ENCODE data around the gene S100A13. TPM values are rescaled to one million over a fixed set of nuclear protein-coding genes. Genes with fewer than 3 reads are reported as not detected.

S100A13 gene
- total RNA-seq, 1 donor from 2014 or later, result 126 TPM

DNA sequence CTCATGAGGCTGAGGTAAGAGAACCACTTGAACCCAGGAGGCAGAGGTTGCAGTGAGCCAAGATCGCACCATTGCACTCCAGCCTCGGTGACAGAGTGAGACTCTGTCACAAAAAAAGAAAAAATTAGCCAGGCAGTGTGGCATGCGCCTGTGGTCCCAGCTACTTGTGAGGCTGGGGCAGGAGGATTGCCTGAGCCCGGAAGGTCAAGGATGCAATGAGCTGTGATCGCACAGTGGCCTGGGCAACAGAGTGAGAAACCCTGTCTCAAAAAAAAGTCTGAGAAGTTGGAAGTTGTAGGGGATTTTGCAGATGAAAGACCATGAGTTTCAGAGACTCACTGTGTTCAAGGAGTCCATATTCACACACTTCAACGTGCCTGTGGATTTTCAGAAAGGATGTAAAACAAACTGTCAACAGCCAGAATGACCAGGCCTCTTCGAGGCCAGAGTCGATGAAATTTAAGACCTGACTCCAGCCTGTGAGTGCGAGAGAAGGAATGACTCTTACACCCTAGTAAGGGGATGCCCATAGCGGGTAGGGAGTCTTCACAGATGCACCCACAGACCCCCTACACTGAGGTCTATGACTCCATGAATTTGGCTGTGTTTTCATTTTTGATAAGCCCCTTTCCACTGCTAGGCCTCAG, 2.2 kb downstream of the S100A13 start:
- Mint-ChIP-seq H3K4me3 (ENCODE audit: unreplicated experiment) (peak overlapping the region; percentile 53), H3K27me3 (ENCODE audit: unreplicated experiment) (no peaks in the 10 kb centered on the region), H3K4me1 (ENCODE audit: unreplicated experiment) (peaks cover 62% of the 10 kb centered on the region), H3K27ac (ENCODE audit: unreplicated experiment) (peak overlapping the region; percentile 98), H3K9me3 (ENCODE audit: unreplicated experiment) (no peaks in the 10 kb centered on the region), H3K36me3 (ENCODE audit: unreplicated experiment) (peaks cover 25% of the 10 kb centered on the region)
- TF ChIP-seq, protein P1, sequence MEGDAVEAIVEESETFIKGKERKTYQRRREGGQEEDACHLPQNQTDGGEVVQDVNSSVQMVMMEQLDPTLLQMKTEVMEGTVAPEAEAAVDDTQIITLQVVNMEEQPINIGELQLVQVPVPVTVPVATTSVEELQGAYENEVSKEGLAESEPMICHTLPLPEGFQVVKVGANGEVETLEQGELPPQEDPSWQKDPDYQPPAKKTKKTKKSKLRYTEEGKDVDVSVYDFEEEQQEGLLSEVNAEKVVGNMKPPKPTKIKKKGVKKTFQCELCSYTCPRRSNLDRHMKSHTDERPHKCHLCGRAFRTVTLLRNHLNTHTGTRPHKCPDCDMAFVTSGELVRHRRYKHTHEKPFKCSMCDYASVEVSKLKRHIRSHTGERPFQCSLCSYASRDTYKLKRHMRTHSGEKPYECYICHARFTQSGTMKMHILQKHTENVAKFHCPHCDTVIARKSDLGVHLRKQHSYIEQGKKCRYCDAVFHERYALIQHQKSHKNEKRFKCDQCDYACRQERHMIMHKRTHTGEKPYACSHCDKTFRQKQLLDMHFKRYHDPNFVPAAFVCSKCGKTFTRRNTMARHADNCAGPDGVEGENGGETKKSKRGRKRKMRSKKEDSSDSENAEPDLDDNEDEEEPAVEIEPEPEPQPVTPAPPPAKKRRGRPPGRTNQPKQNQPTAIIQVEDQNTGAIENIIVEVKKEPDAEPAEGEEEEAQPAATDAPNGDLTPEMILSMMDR (IDR thresholded peaks at IDR 0.05), result no peak
- DNase-seq (ENCODE audit: extremely low spot score, unreplicated experiment), result no peak

DNA sequence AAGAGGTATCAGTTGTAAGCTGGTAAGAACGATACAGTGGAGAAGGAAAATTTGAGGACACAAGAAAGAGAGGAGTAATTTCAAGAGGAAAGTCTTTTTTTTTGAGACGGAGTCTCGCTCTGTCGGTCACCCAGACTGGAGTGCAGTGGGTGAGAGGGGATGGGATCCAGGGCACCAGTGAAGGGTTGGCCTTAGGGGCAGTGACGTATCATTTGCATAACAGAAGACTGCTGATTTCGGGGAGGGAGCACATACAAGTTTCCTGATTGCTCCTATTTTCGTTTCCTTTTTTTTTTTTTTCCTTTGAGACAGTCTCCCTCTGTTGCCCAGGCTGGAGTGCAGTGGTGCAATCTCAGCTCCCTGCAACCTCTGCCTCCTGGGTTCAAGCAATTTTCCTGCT, 4.2 kb downstream of the S100A13 start:
- peaks cover 46% of the 10 kb centered on the region for H3K4me1 Mint-ChIP-seq (ENCODE audit: unreplicated experiment)
- H3K9me3 Mint-ChIP-seq (ENCODE audit: unreplicated experiment), result no peaks in the 10 kb centered on the region
- DNase-seq (ENCODE audit: extremely low spot score, unreplicated experiment), result no peak
- TF ChIP-seq, protein P1 (IDR thresholded peaks at IDR 0.05), result no peak
- peaks cover 31% of the 10 kb centered on the region for H3K36me3 Mint-ChIP-seq (ENCODE audit: unreplicated experiment)
- peak overlapping the region; percentile 54 for H3K27ac Mint-ChIP-seq (ENCODE audit: unreplicated experiment)
- no peaks in the 10 kb centered on the region for H3K27me3 Mint-ChIP-seq (ENCODE audit: unreplicated experiment)
- H3K4me3 Mint-ChIP-seq (ENCODE audit: unreplicated experiment), result no peak overlapping the region

DNA sequence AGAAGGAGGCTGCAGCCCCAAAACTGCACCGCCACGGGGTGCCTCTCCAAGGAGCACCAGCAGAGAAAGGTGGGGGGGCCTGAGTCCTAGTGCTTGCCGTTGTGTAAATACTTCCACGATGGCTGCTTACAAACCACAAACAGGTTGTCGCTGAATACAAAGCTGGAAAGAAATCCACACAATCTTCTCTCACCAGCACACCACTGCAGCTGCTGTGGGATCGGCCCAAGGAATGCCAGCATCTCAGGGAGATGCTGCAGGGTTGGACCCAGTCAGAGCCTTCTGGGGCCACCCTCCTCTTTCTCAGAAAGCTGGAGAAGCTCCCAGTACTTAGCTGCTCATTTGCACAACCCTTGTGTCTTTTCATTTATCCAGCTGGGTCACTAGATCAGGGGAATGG, 8.1 kb downstream of the S100A13 start:
- Mint-ChIP-seq H3K4me1 (ENCODE audit: unreplicated experiment) (peaks cover 23% of the 10 kb centered on the region), H3K27me3 (ENCODE audit: unreplicated experiment) (no peaks in the 10 kb centered on the region), H3K9me3 (ENCODE audit: unreplicated experiment) (no peaks in the 10 kb centered on the region), H3K36me3 (ENCODE audit: unreplicated experiment) (peaks cover 25% of the 10 kb centered on the region), H3K27ac (ENCODE audit: unreplicated experiment) (no peak overlapping the region), H3K4me3 (ENCODE audit: unreplicated experiment) (no peak overlapping the region)
- DNase-seq (ENCODE audit: extremely low spot score, unreplicated experiment), result no peak
- TF ChIP-seq, protein P1 (IDR thresholded peaks at IDR 0.05), result no peak

DNA sequence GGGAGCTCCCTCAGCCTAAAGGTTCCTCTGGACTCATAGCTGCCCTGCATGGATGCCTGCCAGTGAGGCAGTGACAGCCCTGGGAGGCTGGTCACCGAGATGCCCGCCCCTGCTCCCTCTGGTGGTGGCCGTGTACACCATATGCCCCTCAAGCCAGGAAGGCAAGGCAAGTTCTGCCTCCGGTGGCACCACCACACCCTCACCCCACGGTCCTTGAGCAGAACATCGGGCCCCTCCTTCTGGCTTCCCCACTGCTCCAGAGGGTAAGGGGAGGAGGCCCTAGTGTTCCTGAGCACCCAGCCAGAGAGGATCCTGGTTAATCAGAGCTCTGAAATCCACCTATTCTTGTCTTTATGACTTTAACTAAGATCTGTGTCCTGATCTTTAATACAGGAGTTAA, 9.6 kb downstream of the S100A13 start:
- Mint-ChIP-seq H3K9me3 (ENCODE audit: unreplicated experiment) (no peaks in the 10 kb centered on the region), H3K27ac (ENCODE audit: unreplicated experiment) (peak overlapping the region; percentile 57), H3K4me3 (ENCODE audit: unreplicated experiment) (no peak overlapping the region), H3K4me1 (ENCODE audit: unreplicated experiment) (peaks cover 26% of the 10 kb centered on the region), H3K27me3 (ENCODE audit: unreplicated experiment) (no peaks in the 10 kb centered on the region), H3K36me3 (ENCODE audit: unreplicated experiment) (peaks cover 18% of the 10 kb centered on the region)
- DNase-seq (ENCODE audit: extremely low spot score, unreplicated experiment), result peak; percentile 88
- TF ChIP-seq, protein P1 (IDR thresholded peaks at IDR 0.05), result peak; percentile 70

DNA sequence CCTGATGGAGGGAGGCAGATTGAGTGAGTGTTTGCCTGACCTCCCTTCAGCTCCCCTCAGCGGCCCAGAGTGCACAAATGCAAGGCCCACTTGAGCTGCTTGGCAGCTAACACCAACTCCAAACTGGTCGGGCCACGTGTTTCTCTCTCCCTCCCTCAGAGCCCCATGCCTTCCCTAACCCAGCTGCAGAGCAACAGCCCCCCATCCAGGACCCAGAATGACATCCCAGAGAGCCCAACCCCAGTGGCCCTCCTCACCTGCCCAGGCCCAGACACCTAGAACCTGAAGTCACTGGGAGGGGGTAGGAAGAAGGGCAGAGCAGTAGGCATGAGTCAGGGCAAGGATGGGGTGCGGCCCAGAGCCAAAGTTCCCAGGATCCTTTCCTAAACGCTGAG, 10.4 kb downstream of the S100A13 start:
- TF ChIP-seq, protein P1 (IDR thresholded peaks at IDR 0.05), result no peak
- Mint-ChIP-seq H3K27me3 (ENCODE audit: unreplicated experiment) (no peaks in the 10 kb centered on the region), H3K4me3 (ENCODE audit: unreplicated experiment) (no peak overlapping the region), H3K36me3 (ENCODE audit: unreplicated experiment) (peaks cover 16% of the 10 kb centered on the region), H3K9me3 (ENCODE audit: unreplicated experiment) (no peaks in the 10 kb centered on the region), H3K4me1 (ENCODE audit: unreplicated experiment) (peaks cover 33% of the 10 kb centered on the region), H3K27ac (ENCODE audit: unreplicated experiment) (no peak overlapping the region)
- no peak for DNase-seq (ENCODE audit: extremely low spot score, unreplicated experiment)

All from osteocyte (in vitro differentiated cells).